Epidermal melanocyte (primary cell): ENCODE measurements around the gene NEDD4.
"Not testable (repeated sequence)": the region's sequence is repeated elsewhere in the genome, so short reads cannot be mapped to it uniquely, and the experiment has no call there.

Source experiments
- DNase-seq: peaks from one replicate; pipeline ENCODE4 v3.0.0; 2011; ENCODE audit warnings: low spot score; ENCODE audit not compliant: insufficient read length

NEDD4 gene

DNA sequence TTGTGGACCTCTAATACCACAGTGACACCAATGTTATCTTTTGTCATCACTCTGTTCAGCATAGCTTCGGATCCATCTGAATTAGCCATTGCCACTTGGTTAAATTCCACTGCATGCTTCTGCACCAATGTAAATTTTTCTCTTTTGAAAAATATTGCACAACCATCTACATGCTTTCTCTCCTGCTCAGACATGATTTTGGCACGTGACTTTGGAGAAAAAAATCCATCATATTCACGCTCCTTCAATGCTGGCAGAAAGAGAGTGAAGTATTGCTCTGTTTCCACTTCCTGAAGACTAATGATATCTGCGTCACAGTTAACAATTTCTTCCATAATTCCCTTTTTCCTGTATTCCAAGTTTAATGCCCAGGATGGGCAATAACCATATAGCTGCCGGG is 13.0 kb upstream of the NEDD4 start:
- not testable (repeated sequence) for DNase-seq

DNA sequence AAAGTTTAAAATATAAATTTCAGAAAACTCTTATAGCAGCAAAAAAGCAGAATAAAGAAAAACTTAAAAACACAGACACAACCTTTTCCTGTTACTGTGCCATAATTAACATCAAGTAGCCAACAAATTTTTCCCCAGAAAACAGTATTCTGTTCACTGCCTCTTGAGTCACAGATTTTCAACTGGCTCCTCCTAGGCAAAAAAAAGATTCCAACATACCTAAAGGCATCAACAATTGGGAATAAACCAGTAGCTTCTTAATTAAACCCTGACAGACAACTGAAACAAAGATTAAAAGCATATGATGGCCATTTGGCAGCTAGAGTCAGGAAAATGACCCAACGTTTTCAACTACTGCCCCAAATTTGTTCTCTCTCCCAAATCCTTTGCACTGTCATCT is 10.9 kb upstream of the NEDD4 start:
- DNase-seq = not testable (repeated sequence)

DNA sequence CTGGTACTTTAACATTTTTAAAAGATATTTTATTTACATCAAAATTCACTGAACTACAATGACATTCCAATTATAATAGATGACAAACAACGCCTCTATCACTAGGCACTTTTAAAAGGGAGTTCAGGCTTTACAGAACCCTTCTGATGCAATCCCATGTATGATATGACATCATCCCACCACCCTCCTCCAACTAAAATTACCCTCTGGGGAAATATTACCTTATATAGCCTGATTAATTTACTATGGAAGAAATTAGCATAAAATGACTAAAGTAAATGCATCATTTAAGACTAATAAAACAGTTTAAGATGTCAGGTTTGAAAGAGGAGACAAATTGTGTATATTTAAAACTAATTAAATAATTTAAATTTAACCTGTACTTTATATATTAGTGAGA is 10.4 kb upstream of the NEDD4 start:
- not testable (repeated sequence) for DNase-seq

DNA sequence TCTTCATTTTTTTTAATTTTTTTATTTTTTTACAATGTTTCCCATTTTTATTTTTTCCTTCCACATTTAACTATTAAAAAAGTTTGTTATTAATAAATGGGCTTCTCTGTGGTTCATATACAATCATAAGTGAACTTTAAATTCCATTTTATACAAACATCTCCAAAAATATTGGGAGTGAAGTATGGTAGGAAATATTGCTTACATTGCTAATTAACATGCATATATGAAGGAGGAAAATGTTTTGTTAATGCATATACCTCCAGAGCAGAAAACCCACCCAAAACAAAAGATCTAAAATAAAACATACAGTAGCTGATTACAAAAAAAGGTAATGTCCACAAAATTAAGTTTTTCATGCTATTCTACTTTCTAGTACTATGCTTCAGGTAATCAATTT is 9.9 kb upstream of the NEDD4 start:
- DNase-seq = not testable (repeated sequence)

DNA sequence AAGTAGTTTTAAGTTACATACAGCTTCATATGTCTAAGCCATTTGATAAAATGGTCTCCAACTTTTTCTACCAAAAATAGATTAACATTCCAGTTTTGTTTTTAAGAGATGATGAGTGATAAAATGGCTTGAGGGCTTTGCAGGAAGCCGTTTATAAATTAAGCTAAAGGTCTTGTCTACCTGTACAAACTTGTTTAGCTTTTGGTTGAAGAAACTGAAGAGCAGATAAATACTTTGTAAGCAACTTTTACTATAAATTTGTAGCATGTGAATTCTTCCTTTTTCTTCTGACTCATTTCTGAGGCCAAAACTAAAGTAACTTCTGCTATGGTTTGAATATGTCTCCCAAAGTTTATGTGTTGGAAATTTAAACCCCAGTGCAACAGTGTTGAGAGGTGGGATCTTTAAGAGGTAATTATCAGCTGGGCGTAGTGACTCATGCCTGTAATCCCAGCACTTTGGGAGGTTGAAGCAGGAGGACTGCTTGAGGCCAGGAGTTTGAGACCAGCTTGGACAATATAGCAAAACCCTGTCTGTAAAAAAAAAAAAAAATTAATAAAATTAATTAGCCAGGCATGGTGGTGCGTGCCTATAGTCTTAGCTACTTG is 8.2 kb upstream of the NEDD4 start:
- DNase-seq = no peak

DNA sequence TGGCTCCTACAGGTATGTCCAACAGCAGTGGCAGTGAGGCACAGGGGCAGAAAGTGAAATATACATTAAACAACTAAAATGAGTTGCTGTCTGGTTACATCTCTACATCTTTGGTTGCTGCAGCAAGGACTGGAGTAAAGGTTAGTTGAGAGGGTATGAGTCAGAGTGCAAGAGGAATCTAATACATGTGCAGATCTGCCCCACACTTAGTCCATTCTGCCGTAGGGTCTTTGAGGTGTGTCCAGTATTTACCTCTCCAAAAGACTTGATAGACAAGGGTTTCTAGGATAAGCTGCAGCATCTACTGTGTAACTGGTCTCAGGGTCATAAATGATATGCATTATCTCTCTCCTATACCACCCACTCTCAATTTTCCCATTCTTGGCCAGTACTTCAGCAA is 6.2 kb upstream of the NEDD4 start:
- no peak for DNase-seq

DNA sequence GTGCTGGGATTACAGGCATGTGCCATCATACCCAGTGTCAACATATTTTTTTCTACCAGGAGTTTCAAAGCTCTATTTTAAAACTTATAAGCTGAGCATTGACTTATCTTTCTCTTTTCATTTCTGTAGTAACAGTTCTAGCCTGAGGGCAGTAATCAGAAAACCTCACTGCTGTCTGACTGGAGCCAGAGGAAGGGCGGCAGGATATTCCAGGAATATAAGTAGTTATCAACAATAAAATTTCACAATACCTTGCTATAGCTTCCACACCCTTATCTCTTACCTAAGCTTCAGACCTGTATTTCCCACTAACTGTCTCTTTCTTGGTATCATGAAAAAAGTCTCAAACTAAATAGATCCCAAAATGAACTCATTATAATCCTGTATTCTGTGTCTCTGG is 5.1 kb upstream of the NEDD4 start:
- DNase-seq = no peak

DNA sequence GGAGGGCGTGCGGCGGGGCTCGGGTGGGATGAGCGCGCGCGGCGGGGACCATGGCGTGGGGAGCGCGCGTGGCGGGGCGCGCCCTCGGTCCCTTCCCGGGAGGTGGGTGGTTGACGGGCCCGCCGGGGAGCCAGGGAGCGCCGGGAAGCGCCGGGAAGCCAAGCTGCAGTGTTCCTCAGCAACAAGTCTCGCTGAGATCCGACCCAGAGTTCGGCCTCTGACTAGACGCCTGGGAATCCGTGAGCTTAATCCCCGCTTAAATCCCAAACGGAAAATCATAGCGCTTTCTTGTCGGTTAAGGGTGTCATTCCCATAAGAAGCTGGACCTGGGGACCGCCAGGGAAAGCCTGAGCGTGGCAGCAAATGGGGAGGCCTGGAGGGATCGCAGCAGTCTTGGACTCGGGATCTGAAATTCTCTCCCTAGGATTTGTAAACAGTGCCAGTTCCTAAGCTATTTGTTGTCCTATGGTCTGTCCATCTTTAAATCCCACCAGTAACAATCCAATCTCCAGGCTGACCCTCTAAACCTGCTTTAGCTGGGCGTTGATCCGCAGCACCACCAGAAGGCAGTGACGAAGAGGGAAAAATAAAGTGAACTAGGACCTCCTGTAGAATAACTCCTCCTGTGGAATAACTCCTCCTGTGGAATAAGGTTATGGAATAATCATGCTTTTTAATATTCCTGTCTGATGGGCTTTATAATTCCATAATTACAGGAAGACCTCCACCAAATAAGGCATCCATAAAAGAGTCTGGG is 570 bp upstream of the NEDD4 start:
- no peak for DNase-seq

DNA sequence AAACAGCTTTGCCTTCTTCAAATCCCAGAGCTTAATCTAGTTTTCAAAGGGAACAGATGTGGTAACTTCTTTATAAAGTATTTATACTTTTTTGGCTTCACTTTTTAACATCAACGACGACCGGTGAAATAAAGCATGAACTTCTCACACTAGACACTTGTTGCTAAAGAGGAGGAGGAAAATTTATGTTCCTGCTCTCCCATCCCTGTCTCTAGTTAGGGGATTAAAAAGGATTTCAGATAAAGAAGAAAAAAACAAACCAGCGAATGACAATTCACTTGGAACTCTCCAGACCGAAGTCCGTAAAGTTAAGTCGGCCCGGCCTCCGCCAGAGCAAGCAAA is 672 bp downstream of the NEDD4 start:
- DNase-seq = no peak

DNA sequence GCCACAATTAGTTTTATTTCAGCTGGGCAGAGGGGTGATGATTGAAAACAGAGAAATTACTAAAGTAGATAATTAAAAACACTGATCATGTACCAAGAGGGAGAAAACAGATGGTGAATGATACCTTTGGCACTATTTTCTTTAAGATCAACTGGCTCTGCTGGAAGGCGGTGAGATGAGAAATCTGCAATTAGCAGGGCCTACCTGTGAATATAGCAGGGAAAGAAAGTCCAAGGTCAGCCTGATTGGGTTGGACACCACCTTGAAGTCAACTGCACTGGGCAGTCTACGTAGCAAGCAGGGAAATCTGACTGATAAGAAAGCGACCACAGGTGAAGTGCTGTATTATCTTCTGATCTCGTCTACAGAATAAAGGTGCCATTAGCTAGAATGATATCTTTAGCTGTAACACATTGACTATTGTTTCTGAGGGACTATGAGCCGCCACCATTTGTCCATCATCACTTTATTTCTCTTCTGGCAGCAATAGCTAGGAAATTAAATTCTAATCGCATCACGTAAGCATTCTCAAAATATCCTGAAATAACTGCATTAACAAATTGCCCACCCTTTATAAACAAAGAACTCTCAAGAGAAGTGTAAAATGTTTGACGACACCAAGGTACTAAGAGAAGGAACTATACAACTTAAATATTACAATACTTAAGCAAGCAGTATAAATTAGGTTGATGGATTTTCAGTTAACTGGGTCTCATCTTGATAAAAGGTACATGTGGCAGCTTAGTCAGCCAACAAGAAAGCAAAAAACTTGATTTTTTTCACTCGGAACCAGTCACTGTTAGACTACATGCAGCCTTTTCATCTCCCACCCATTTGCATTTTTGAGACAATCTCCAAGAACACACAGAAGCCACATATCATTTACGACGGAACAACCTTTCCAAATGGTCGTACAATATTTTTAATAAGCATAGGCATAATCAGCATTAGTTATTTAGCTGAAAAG is 1.3 kb downstream of the NEDD4 start:
- DNase-seq = no peak

DNA sequence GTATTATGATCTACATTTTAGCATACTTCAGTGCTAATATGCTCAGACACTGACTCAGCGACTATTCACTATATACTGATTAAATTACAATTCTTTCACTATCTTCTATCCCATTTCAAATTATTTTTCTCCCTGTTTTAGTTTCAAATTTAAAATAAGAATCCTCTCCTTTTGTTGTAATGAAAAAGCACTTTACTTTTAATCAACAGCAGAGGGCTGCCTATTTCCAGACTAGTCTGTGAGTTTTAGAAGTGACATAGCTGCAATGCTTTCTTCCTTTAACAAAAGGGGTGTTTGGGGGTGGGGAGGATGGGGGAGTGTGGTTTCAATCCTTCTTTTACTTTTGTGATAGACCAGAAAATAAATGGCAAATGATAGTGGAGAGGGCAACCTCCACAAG is 2.4 kb downstream of the NEDD4 start:
- DNase-seq = no peak

DNA sequence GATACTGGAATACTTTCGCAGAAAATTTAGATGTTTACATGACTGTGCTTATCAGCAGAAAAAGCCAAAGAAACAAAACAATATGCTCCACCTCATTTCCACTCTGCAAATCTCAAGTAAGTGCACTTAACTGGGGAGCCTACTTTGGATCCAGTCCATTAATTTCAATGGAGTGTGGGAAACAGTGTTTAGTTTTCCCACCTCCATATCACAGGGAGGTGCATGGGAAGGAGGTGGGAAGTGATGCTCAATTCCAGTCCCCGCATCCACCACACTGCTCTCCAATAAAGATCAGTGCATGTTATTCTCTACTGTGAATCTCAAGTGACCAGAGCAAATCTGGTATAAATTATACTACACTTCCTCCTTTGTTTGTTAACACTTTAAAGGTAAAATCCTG is 2.9 kb downstream of the NEDD4 start:
- no peak for DNase-seq

DNA sequence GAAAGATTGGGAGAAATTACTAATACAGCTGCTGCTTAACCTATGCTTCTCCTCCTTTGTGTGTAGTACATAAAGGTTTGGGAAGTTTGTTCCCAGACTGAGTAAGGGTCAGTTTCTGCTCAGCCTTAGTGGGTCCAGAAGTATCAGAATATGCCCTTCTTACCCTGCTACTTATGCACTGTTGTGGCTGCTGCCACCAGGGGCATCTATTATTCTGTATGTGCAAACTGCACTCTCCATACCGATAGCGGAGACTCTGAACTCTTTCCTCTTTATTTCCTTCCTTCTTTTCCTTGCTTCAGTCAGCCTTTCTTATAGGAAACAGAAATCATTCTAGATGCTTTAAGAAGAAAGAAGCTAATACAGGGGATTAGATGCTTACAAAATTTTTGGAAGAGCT is 4.0 kb downstream of the NEDD4 start:
- no peak for DNase-seq

DNA sequence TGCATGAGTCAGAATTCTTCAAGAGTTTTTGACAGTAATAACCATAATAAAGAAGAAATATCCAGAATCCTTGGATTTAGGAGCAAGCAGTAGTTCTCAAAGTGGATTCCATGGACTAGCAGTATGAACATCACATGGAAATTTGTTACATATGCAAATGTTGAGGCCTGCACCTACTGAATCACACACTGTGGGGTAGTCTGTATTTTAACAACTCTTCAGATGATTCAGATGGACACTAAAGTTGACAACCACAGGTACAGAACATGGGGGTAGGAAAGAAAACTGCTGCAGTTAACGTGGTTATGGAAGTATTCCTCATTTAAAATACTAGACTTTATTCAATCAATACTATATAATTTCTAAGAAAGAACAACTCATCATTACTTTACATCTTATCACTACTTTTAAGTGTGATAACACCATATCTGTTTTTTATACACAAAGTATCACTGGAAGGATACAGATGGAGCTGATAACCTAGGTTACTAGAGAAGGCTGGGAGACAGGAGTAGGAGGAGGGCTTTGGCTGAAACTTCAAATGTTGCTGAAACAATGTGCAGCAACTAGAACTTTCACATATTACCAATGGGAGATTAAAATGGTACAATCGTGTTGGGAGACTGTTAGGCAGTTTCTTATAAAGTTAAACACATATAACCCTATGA is 11.7 kb downstream of the NEDD4 start:
- DNase-seq = no peak

DNA sequence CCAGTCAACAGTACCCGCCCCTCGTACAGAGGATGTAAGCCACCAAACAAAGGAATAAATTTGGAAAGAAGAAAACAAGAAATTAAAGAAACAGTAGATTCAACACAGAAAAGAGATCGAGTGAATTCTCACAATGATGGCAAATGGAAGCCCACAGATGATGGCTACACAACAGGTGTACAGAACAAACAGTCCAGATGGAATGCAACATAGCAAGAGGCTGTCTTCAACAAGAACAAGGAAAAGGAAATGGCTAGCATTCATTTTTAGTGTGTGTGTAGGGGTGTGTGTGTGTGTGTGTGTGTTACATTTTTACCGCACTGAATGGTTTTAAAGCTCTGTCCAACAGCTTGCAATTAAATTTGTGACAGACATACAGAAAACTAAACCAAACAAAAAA is 12.9 kb downstream of the NEDD4 start:
- no peak for DNase-seq

DNA sequence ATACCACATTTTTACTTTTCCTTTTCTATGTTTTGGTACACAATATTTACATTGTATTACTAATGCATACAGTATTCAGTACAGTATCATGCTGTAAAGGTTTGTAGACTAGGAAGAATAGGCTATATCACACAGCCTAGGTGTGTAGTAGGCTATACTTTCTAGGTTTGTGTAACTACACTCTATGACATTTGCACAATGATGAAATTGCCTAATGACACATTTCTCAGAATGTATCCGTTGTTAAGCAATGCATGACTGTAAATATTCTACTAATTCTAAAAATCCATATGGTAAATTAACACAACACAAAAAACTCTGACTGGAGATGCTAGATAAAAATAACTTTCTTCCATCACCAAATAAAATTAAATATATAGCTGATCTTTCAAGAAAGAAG is 16.2 kb downstream of the NEDD4 start:
- no peak for DNase-seq

DNA sequence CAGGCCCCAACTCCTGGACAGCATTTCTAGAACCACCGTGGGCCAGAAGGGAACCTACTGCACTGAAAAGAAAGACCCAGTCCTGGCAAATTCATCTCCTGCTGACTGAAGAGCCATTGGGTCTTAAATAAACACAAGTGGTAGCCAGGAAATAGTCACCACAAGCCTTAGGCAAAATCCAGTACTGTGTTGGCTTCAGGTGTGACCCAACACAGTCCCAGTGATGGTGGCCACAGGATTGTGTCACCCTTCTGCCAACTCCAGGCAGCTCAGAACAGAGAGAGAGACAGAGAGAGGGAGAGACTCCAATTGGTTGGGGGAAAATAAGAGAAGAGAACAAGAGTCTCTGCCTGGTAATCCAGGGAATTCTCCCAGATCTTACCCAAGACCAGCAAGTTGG is 23.1 kb downstream of the NEDD4 start:
- DNase-seq = no peak

DNA sequence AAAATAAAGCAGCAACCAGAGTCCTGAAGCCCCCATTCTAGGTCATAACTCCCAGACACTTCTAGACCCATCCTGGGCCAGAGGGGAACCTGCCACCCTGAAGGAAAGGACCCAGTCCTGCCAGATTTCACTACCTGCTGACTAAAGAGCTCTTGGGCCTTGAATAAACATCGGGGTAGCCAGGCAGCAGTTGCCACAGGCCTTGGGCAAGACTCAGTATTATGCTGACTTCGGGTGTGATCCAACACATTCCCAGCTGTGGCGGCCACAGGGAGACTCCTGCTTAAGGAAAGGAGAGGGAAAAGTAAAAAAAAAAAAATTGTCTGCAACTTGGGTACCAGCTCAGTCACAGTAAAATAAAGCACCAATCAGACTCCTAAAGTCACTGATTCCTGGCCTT is 23.8 kb downstream of the NEDD4 start:
- DNase-seq = no peak

DNA sequence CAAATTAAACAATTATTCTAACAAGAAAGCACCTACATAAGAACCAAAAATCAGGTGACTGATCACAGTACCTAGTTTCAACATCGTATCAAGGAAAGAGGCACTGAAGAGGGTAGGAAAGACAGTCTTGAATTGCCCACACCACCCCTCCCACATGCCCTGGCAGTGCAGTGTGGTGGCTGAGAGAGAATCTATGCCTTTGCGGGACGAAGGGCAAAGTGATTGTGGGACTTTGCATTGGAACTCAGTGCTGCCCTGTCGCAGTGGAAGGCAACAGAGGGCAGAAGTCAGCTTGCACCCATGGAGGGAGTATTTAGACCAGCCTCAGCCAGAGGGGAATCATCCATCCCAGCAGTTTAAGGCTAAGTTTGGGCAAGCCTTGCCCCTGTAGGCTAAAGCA is 24.5 kb downstream of the NEDD4 start:
- DNase-seq = no peak

DNA sequence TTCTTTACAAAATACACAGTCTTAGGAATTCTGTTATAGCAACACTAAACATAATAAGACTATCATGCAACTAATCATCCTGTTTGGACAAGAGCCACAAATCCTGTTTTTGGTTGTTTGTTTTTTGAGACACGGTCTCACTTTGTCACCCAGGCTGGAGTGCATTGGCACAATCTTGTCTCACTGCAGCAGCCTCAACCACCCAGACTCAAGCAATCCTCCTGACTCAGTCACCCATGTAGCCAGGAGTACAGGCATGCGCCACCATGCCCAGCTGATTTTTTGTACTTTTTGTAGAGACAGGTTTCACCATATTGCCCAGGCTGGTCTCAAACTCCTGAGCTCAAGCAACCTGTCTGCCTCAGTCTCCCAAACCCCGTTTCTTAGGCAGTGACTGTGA is 28.3 kb downstream of the NEDD4 start:
- no peak for DNase-seq

DNA sequence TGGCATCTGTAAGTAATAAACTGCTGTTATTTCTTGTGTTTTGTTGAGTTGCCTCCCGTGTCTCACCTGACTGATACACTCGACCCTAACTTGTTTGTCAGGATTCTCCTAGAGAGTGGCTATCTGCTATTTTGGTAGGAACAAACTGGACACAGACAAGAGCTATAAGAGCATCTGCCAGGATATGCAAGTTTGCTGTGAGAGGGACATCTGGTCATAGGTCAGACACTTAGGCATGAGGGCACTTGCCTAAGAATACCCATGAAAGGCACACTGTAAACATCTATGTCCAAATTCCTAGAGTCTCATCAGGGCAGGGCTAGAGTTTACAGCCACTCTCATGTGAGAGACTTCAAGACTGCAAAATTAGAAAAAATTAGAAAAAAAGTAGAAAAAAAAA is 32.5 kb downstream of the NEDD4 start:
- no peak for DNase-seq
